GM12875 (cell line): Measurements from ENCODE around the gene REPS2.

Experiments
- H3K4me3 ChIP-seq: one replicate; pipeline ENCODE4 v1.5.1; 2011; ENCODE audit warnings: low read depth, low read length, control low read depth
- TF ChIP-seq, protein P1 (sequence below): IDR thresholded peaks from 2 replicates; pipeline ENCODE4 v1.5.1; 2011; ENCODE audit warnings: low read depth, mild to moderate bottlenecking, control low read depth, inconsistent platforms, low read length, moderate library complexity, borderline replicate concordance; ENCODE audit not compliant: insufficient read depth

REPS2 gene

DNA sequence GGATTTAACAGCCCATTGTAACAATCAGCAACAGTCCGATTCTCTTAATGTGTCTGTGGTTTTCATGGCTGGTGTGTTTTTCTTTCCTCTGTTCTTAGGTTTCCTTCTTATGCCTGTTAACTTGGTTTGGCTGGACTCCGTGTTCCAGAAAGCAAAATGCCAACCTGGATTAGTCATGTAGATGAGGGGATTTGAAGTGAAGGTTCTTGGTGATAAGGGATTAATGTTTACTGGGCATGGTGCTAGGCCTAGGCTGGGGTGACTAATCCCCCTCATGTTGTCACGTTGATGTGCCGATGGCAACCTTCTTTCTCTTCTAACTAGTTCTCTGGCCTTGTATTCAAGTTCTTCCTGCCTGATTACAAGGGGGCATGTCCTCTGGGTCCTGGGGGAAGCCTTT lies 85.9 kb downstream of the REPS2 start:
- TF ChIP-seq, protein P1, sequence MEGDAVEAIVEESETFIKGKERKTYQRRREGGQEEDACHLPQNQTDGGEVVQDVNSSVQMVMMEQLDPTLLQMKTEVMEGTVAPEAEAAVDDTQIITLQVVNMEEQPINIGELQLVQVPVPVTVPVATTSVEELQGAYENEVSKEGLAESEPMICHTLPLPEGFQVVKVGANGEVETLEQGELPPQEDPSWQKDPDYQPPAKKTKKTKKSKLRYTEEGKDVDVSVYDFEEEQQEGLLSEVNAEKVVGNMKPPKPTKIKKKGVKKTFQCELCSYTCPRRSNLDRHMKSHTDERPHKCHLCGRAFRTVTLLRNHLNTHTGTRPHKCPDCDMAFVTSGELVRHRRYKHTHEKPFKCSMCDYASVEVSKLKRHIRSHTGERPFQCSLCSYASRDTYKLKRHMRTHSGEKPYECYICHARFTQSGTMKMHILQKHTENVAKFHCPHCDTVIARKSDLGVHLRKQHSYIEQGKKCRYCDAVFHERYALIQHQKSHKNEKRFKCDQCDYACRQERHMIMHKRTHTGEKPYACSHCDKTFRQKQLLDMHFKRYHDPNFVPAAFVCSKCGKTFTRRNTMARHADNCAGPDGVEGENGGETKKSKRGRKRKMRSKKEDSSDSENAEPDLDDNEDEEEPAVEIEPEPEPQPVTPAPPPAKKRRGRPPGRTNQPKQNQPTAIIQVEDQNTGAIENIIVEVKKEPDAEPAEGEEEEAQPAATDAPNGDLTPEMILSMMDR = no peak
- no peak overlapping the region for H3K4me3 ChIP-seq

GRCh38 chrX:17033225-17033624 lies 86.8 kb downstream of the REPS2 start:
- no peak overlapping the region for H3K4me3 ChIP-seq
- TF ChIP-seq, protein P1 = no peak

DNA sequence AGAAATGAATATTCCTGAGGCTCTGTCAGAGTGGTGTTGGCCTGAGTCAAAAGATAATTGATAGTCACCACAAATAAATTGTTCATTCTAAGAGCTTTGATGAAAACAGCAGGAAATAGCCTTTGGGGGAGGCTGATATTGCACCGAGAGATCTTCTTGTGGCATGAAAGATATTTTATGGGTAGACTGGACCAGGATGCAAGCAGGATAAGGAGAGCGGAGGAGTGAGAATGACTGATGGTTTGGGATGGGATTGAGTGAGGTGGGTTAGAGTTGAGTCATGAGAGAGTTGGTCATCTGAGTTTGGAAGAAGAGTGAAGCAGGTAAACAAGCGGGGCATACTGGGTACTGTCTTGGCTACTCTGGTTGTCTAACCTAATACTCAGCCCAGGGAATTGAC lies 88.7 kb downstream of the REPS2 start:
- no peak overlapping the region for H3K4me3 ChIP-seq
- TF ChIP-seq, protein P1 = no peak

DNA sequence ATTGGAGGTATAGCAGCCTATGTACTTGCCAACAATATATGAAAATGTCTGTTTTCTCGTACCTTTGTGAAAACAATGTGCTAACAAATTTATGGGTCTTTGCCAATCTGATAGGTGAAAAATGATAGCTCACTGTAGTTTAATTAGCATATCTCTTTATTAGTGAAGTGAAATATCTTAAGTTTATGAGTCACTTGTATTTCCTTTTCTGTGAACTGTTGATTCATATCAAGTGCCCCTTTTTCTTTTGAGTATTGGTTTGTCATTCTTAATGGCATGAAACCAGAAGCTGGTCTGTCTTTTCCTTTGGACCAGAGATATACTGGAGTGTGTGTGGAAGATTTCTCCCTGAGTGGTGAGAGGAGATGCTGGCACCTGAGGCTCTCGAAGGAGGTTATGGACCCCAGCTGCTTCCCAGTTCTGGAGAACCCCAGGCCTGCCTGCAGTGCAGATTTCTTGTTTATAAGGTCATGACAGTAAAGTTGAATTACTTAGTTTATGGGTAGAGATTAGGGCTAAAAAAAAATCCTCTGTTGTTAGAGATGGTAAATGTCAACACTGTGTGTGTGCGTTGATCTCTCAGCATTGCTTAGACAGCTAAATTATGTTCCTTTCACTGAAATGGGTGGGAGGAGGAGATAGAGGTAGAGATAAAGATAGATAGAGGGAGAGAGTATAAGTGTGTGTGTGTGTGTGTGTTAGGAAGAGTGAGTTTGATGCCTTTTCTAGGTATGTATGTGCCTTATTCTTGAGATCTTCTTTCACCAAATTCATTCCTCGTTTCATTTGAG lies 89.9 kb downstream of the REPS2 start:
- TF ChIP-seq, protein P1 = no peak
- H3K4me3 ChIP-seq = no peak overlapping the region

- TF ChIP-seq, protein P1 = no peak
- H3K4me3 ChIP-seq = no peak overlapping the region
Measured at GRCh38 chrX:17038277-17038676, 91.8 kb downstream of the REPS2 start.

GRCh38 chrX:17038681-17039161 lies 92.3 kb downstream of the REPS2 start:
- H3K4me3 ChIP-seq = no peak overlapping the region
- TF ChIP-seq, protein P1 = no peak

GRCh38 chrX:17039826-17040225 lies 93.4 kb downstream of the REPS2 start:
- H3K4me3 ChIP-seq = no peak overlapping the region
- TF ChIP-seq, protein P1 = no peak
